ENCODE results near the gene KRT72.

The KRT72 gene

GRCh38 chr12:52629281-52630007, 28.2 kb upstream of the KRT72 start:
- FAIRE-seq: no peak

- FAIRE-seq: no peak
Observed at GRCh38 chr12:52628841-52629240, 27.6 kb upstream of the KRT72 start.

GRCh38 chr12:52628111-52628507, 26.8 kb upstream of the KRT72 start:
- FAIRE-seq: no peak

- FAIRE-seq: no peak
Observed at GRCh38 chr12:52627395-52628110, 26.3 kb upstream of the KRT72 start.

- FAIRE-seq: no peak
Observed at GRCh38 chr12:52622349-52622748, 21.1 kb upstream of the KRT72 start.

GRCh38 chr12:52618866-52619265, 17.6 kb upstream of the KRT72 start:
- no peak for FAIRE-seq

GRCh38 chr12:52618216-52618615, 17.0 kb upstream of the KRT72 start, which contains the start of gene KRT73:
Gene KRT73, minus strand, starts transcription at chr12:52618559. Its CDS starts 35 bp downstream, at chr12:52618524.
- FAIRE-seq: no peak

GRCh38 chr12:52617403-52617785, 16.1 kb upstream of the KRT72 start:
- FAIRE-seq: no peak

- no peak for FAIRE-seq
Observed at GRCh38 chr12:52616680-52617402, 15.6 kb upstream of the KRT72 start.

GRCh38 chr12:52615912-52616311, 14.6 kb upstream of the KRT72 start:
- FAIRE-seq: no peak

- no peak for FAIRE-seq
Observed at GRCh38 chr12:52615208-52615868, 14.1 kb upstream of the KRT72 start.

- FAIRE-seq: no peak
Observed at GRCh38 chr12:52614381-52615207, 13.3 kb upstream of the KRT72 start.

- FAIRE-seq: no peak
Observed at GRCh38 chr12:52613384-52614030, 12.2 kb upstream of the KRT72 start.

- FAIRE-seq: no peak
Observed at GRCh38 chr12:52612431-52613383, 11.4 kb upstream of the KRT72 start.

- no peak for FAIRE-seq
Observed at GRCh38 chr12:52611080-52611468, 9.8 kb upstream of the KRT72 start.

- no peak for FAIRE-seq
Observed at GRCh38 chr12:52608826-52609630, 7.8 kb upstream of the KRT72 start.

- no peak for FAIRE-seq
Observed at GRCh38 chr12:52608161-52608560, 6.9 kb upstream of the KRT72 start.

- no peak for FAIRE-seq
Observed at GRCh38 chr12:52607314-52607713, 6.1 kb upstream of the KRT72 start.

GRCh38 chr12:52606581-52607218, 5.4 kb upstream of the KRT72 start:
- FAIRE-seq: no peak

All from TTC549 (cell line).